ENCODE data around the gene TCEA2.

TCEA2 gene

DNA sequence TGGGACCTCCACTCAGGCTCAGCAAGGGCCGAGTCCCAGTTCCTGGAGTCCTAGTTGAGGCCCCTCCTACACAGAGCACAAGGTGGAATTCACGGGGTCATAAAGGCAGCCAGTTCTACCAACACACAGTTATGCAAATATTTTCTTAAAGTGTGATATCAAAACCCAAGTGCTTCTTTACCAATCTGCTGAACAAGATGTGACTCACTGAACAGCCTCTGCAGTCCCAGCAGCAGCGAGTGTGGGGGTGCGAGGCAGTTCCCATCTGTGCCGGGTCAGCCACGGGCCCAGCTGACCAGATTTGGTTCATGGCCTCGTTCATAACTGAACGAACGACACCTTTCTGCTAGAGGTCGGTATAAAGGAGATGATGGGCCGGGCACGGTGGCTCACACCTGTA, 4.5 kb upstream of the TCEA2 start:
- H3K27ac ChIP-seq (ENCODE audit: low read depth, low read length, poor library complexity, severe bottlenecking): no peak overlapping the region
- no peak overlapping the region for H2AFZ ChIP-seq (ENCODE audit: low read length)

GRCh38 chr20:64062276-64062595, 762 bp upstream of the TCEA2 start:
- Histone ChIP-seq H3F3A (ENCODE audit: insufficient read depth, low read length) (no peaks in the 10 kb centered on the region), H4K20me1 (ENCODE audit: insufficient read depth, low read length) (no peaks in the 10 kb centered on the region), H3K4me3 (ENCODE audit: low read depth, low read length, poor library complexity, severe bottlenecking) (peak overlapping the region; percentile 78), H3K9me2 (ENCODE audit: low read depth, low read length) (no peaks in the 10 kb centered on the region), H3K27me3 (ENCODE audit: insufficient read depth, low read length) (no peaks in the 10 kb centered on the region; the same call in 1 of the 2 replicates), H3K79me2 (ENCODE audit: insufficient read depth, low read length) (no peaks in the 10 kb centered on the region), H3K4me2 (ENCODE audit: low read length) (peak overlapping the region; percentile 98), H3K36me3 (ENCODE audit: insufficient read depth, low read length) (no peaks in the 10 kb centered on the region), H2AFZ (ENCODE audit: low read length) (no peak overlapping the region), H3K9ac (ENCODE audit: low read length) (peak overlapping the region; percentile 79; the same call in 1 of the 2 replicates), H3K9me3 (ENCODE audit: low read length) (no peaks in the 10 kb centered on the region), H3K27ac (ENCODE audit: low read depth, low read length, poor library complexity, severe bottlenecking) (no peak overlapping the region), H3K4me1 (ENCODE audit: insufficient read depth, low read length, severe bottlenecking) (peaks cover 41% of the 10 kb centered on the region)
- TF ChIP-seq, protein P1, sequence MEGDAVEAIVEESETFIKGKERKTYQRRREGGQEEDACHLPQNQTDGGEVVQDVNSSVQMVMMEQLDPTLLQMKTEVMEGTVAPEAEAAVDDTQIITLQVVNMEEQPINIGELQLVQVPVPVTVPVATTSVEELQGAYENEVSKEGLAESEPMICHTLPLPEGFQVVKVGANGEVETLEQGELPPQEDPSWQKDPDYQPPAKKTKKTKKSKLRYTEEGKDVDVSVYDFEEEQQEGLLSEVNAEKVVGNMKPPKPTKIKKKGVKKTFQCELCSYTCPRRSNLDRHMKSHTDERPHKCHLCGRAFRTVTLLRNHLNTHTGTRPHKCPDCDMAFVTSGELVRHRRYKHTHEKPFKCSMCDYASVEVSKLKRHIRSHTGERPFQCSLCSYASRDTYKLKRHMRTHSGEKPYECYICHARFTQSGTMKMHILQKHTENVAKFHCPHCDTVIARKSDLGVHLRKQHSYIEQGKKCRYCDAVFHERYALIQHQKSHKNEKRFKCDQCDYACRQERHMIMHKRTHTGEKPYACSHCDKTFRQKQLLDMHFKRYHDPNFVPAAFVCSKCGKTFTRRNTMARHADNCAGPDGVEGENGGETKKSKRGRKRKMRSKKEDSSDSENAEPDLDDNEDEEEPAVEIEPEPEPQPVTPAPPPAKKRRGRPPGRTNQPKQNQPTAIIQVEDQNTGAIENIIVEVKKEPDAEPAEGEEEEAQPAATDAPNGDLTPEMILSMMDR (IDR thresholded peaks at IDR 0.05; ENCODE audit: low read length): no peak
- no peak for TF ChIP-seq EZH2 (IDR thresholded peaks at IDR 0.05; ENCODE audit: borderline replicate concordance, low read length)

More for the DNA sequence above, 4.5 kb upstream of the TCEA2 start:
- no peak overlapping the region for H3K4me3 ChIP-seq (ENCODE audit: low read depth, low read length, poor library complexity, severe bottlenecking)
- no peaks in the 10 kb centered on the region for H3K79me2 ChIP-seq (ENCODE audit: insufficient read depth, low read length)
- H3K36me3 ChIP-seq (ENCODE audit: insufficient read depth, low read length): no peaks in the 10 kb centered on the region
- peaks cover 25% of the 10 kb centered on the region for H3K4me1 ChIP-seq (ENCODE audit: insufficient read depth, low read length, severe bottlenecking)
- no peaks in the 10 kb centered on the region for H3K9me2 ChIP-seq (ENCODE audit: low read depth, low read length)
- no peak overlapping the region for H3K9ac ChIP-seq (ENCODE audit: low read length)
- no peak overlapping the region for H3K4me2 ChIP-seq (ENCODE audit: low read length)
- H3K27me3 ChIP-seq (ENCODE audit: insufficient read depth, low read length): peaks cover 11% of the 10 kb centered on the region
- H4K20me1 ChIP-seq (ENCODE audit: insufficient read depth, low read length): no peaks in the 10 kb centered on the region
- H3F3A ChIP-seq (ENCODE audit: insufficient read depth, low read length): no peaks in the 10 kb centered on the region
- TF ChIP-seq, protein P1 (IDR thresholded peaks at IDR 0.05; ENCODE audit: low read length): no peak
- no peak for TF ChIP-seq EZH2 (IDR thresholded peaks at IDR 0.05; ENCODE audit: borderline replicate concordance, low read length)
- no peaks in the 10 kb centered on the region for H3K9me3 ChIP-seq (ENCODE audit: low read length)

DNA sequence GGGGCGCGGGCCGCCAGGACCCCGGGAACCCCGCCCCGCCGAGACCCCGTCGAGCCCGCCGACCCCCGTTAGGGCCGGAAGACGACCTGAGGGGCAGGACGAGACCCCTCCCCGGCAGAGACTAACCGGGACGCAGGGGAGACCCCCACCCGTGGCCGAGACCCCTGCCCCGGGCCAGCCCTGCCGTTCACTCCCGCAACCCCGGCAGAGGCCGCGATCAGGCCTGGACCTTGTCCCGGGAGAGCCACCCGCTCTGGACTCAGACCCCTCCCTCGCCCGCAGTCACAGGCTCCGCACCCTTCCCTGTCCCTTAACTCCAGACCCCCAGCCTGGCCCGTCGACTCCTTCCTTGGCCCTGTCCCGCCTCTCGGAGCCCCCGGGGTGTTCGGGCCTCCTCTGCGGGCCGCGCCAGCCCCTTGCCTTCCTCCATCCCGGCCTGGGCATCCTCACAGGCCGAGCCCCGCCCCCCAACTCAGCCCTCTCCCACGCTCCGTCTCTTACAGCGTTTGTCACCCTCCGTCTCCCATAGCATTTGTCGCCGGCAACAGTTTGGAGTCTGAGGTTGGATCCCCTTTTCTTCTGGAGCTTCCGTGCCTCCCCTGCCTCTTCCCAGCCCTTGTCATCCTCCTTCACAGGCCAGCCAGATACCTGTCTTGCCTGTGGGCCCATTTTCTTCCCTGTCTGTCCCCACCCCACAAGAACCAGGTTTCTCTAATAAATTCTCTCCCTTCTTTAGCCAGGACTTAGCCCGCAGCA, 569 bp downstream of the TCEA2 start:
- H2AFZ ChIP-seq (ENCODE audit: low read length): no peak overlapping the region
- H3K4me3 ChIP-seq (ENCODE audit: low read depth, low read length, poor library complexity, severe bottlenecking): peak overlapping the region; percentile 78
- no peaks in the 10 kb centered on the region for H3F3A ChIP-seq (ENCODE audit: insufficient read depth, low read length)
- no peak overlapping the region for H3K27ac ChIP-seq (ENCODE audit: low read depth, low read length, poor library complexity, severe bottlenecking)
- no peaks in the 10 kb centered on the region for H3K9me3 ChIP-seq (ENCODE audit: low read length)
- no peaks in the 10 kb centered on the region for H3K79me2 ChIP-seq (ENCODE audit: insufficient read depth, low read length)
- H3K9ac ChIP-seq (ENCODE audit: low read length): peak overlapping the region; percentile 70
- TF ChIP-seq, protein P1 (IDR thresholded peaks at IDR 0.05; ENCODE audit: low read length): no peak
- TF ChIP-seq EZH2 (IDR thresholded peaks at IDR 0.05; ENCODE audit: borderline replicate concordance, low read length): no peak
- no peaks in the 10 kb centered on the region for H4K20me1 ChIP-seq (ENCODE audit: insufficient read depth, low read length)
- peak overlapping the region; percentile 98 for H3K4me2 ChIP-seq (ENCODE audit: low read length)
- H3K9me2 ChIP-seq (ENCODE audit: low read depth, low read length): no peaks in the 10 kb centered on the region
- H3K4me1 ChIP-seq (ENCODE audit: insufficient read depth, low read length, severe bottlenecking): peaks cover 32% of the 10 kb centered on the region
- no peaks in the 10 kb centered on the region; the same call in 1 of the 2 replicates for H3K27me3 ChIP-seq (ENCODE audit: insufficient read depth, low read length)
- no peaks in the 10 kb centered on the region for H3K36me3 ChIP-seq (ENCODE audit: insufficient read depth, low read length)

Measured in OCI-LY1 (cell line).